GM12872 (cell line): ENCODE data around the gene HOXA3.

ENCODE experiments used
- TF ChIP-seq, protein P1 (sequence below): IDR thresholded peaks from 3 replicates; pipeline ENCODE4 v1.5.1; 2011; ENCODE audit warnings: low read depth, mild to moderate bottlenecking, low read length, moderate library complexity; ENCODE audit not compliant: insufficient read depth

HOXA3 gene

GRCh38 chr7:27151931-27152815 lies at the start of gene HOXA3:
HOXA3 (minus strand) TSS chr7:27152583; CDS start chr7:27110640, 41,943 bp downstream.
- TF ChIP-seq, protein P1, sequence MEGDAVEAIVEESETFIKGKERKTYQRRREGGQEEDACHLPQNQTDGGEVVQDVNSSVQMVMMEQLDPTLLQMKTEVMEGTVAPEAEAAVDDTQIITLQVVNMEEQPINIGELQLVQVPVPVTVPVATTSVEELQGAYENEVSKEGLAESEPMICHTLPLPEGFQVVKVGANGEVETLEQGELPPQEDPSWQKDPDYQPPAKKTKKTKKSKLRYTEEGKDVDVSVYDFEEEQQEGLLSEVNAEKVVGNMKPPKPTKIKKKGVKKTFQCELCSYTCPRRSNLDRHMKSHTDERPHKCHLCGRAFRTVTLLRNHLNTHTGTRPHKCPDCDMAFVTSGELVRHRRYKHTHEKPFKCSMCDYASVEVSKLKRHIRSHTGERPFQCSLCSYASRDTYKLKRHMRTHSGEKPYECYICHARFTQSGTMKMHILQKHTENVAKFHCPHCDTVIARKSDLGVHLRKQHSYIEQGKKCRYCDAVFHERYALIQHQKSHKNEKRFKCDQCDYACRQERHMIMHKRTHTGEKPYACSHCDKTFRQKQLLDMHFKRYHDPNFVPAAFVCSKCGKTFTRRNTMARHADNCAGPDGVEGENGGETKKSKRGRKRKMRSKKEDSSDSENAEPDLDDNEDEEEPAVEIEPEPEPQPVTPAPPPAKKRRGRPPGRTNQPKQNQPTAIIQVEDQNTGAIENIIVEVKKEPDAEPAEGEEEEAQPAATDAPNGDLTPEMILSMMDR = no peak

DNA sequence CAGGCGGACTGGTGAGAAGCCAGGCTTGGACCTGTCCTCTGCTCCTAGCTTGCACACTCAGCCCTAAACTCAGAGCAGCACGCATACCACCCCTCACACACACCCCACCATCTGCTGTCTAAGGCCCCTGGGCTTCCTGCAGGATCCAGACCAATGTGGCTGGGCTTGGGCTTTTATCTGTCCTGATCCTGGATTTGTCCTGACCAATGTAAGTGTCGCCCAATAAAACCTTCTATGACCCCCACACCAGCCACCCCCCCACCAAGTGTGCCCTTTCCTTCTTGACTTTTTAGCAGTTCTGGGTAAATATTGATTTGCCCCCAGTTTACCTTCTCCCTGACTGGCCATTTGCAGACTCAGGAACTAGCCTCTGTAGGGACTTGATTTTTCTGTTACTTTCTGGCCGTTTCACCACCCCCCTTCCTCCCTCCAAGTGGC lies 49.2 kb upstream of the HOXA3 start:
- TF ChIP-seq, protein P1 = no peak

- TF ChIP-seq, protein P1 = no peak
These were observed 48.6 kb upstream of the HOXA3 start for GRCh38 chr7:27200761-27201579.

DNA sequence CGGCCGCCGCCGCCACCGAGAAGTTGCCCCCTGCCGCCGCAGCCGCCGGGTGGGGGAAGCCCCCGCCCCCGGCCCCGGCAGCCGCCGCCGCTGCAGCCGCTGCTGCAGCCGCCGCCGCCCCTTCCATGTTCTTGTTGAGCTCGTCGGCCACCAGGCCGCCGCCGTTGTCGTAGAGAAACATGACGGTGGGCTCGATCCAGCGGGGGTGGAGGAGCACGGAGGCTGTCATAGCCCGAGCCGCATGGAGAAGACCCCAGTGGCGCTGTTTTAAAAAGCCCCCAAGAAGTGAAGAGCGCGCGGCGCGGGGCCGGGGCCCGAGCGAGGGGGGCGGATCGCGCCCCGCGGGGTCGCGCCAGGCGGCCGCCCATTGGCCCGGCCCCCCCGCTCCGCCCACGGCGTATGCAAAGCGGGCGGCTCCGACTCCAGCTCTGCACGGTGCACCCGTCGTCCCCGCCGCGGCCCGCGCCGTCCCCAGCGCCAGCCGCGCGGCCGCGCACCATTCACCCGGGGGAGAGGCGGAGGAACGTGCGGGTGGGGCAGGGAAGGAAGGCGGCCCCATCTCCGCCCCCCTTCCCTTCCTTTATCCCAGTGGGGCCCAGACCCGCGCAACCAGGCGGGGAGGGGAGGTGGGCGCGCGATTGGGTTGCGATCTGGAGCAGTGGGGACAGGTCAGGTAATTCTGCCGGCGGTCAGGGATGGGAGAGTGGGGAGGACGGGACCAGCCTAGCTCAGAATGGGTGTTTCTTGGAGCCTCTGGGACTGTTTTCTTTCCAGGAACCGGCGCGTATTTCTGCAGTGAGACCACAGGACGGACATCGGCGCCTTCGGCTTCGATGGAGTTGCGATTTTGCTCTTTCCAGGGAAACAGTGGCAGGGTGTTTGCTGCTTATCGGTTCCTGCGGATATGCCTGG lies 47.7 kb upstream of the HOXA3 start, which contains the start of gene HOXA13:
Gene HOXA13 (minus strand): TSS at position 243 of the 912 bp plus-strand sequence. CDS start 14 bp downstream, at position 229.
- TF ChIP-seq, protein P1 = no peak

- TF ChIP-seq, protein P1 = no peak
These were observed 46.8 kb upstream of the HOXA3 start for GRCh38 chr7:27198871-27199801.

GRCh38 chr7:27198138-27198841 lies 45.9 kb upstream of the HOXA3 start:
- TF ChIP-seq, protein P1 = no peak
